Measurements from ENCODE around the gene EHMT1. TPM values are rescaled to one million over a fixed set of nuclear protein-coding genes. Genes with fewer than 3 reads are reported as not detected.

EHMT1 gene
- total and polyA plus RNA-seq, 2 of the 8 experiments (the other 6 are each of a cell fraction or from before 2014, with no cell fraction given), result 95.7 to 163 TPM

DNA sequence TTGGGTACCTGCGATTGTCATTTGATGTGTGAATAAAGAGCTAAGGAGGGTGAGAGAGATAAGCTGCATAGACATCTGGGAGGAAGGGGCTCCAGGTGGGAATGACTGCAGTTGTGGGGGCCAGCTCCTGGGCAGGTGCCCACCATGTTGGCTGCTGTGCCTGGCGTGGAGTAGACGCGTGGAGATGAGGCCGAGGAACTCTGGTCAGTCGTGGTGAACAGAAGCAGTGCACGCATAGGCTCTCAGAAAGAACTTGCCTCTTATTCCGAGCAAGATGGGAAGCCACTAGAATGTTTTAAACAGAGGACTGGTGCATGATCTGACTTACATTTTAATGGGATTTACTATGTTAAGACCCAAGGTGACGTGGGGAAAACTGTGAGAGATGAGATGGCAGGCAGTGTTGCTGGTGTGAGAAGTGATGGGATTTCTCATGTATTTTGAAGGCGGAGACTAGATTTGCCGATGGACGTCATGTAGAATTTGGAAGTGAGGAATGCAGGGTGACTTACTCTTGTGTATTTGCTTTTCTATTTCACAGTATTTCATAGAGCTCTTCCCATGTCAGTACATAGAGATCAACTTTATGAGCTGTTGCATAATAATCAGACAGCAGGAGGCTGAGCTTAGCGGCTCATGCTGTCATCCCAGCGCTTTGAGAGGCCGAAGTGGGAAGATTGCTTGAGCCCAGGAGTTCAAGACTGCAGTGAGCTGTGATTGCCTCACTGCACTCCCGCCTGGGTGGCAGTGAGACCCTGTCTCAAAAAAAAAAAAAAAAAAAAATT lies 71.1 kb downstream of the EHMT1 start:
- Histone ChIP-seq H3K9ac (replicated peaks in 1 of 4; ENCODE audit: extremely low read depth in 1 of 4, low read depth in 3 of 4, low read length in 3 of 4) (no peak overlapping the region), H3K79me2 (ENCODE audit: control insufficient read depth in 1 of 2, insufficient read depth in 2 of 2, low read length in 2 of 2) (peaks cover 14 to 90% of the 10 kb centered on the region in 2 experiments; a peak in 3 of 4 replicates), H3K56ac (replicated peaks; ENCODE audit: insufficient read length, low read depth, low read length) (no peak overlapping the region), H2BK15ac (ENCODE audit: low read length) (no peak overlapping the region), H3K4ac (replicated peaks; ENCODE audit: insufficient read length, low read depth, low read length) (no peak overlapping the region), H2BK5ac (ENCODE audit: low read depth, low read length) (0 out of 2 replicates have a peak overlapping the region, but pooled peaks have one; percentile 3), H3K27ac (ENCODE audit: low read depth, low read length) (no peak overlapping the region), H3K79me1 (ENCODE audit: low read depth, low read length) (peaks cover 21% of the 10 kb centered on the region), H3K9me3 (ENCODE audit: insufficient read depth in 2 of 2, low read depth in 1 of 2, low read length in 1 of 2) (no peaks in the 10 kb centered on the region), H3K23ac (ENCODE audit: insufficient read length) (no peak overlapping the region), H3K4me2 (ENCODE audit: insufficient read depth in 1 of 2, low read depth in 2 of 2, low read length in 2 of 2) (no peak overlapping the region), H4K91ac (replicated peaks; ENCODE audit: insufficient read length, low read length) (no peak overlapping the region), H4K5ac (ENCODE audit: insufficient read length, low read depth, low read length) (no peak overlapping the region), H2AFZ (ENCODE audit: low read length) (no peak overlapping the region), H2BK120ac (replicated peaks; ENCODE audit: low read depth, low read length) (no peak overlapping the region), H2BK20ac (ENCODE audit: low read length) (no peak overlapping the region), H3K14ac (ENCODE audit: insufficient read length) (no peak overlapping the region), H4K8ac (ENCODE audit: extremely low read depth, insufficient read depth, low read length) (no peak overlapping the region), H4K20me1 (replicated peaks in 1 of 2; ENCODE audit: control insufficient read depth in 1 of 2, insufficient read depth in 2 of 2, low read length in 2 of 2) (peaks cover 12 to 25% of the 10 kb centered on the region in 2 experiments), H2AK5ac (ENCODE audit: low read depth, low read length) (no peak overlapping the region), H3K4me3 (ENCODE audit: extremely low read depth in 1 of 4, insufficient read depth in 2 of 4, low read depth in 3 of 4, low read length in 4 of 4) (no peak overlapping the region), H3K23me2 (ENCODE audit: low read depth, low read length) (peaks cover 2% of the 10 kb centered on the region; the same call in 1 of the 2 replicates), H3K18ac (ENCODE audit: extremely low read depth, low read length) (no peak overlapping the region), H2BK12ac (ENCODE audit: low read depth, low read length) (no peak overlapping the region), H3K36me3 (ENCODE audit: control insufficient read depth in 2 of 4, insufficient read depth in 4 of 4, low read length in 3 of 4) (0 out of 8 replicates have a peak, but pooled peaks cover 0 to 4% (median 0%) of the 10 kb centered on the region in 4 experiments), H3K27me3 (replicated peaks in 1 of 4; ENCODE audit: control insufficient read depth in 3 of 4, extremely low read depth in 1 of 4, insufficient read depth in 3 of 4, low read length in 3 of 4) (no peaks in the 10 kb centered on the region), H3K4me1 (replicated peaks in 1 of 4; ENCODE audit: control insufficient read depth in 3 of 4, insufficient read depth in 4 of 4, low read length in 3 of 4) (peaks cover 3 to 26% (median 16%) of the 10 kb centered on the region in 4 experiments; a peak in 6 of 7 replicates)
- TF ChIP-seq RBBP5 (IDR thresholded peaks at IDR 0.05; ENCODE audit: borderline replicate concordance, low read depth, low read length), result no peak
- TF ChIP-seq CEBPB (IDR thresholded peaks at IDR 0.05; ENCODE audit: low read depth, low read length), result 0 out of 2 replicates have a peak, but pooled peaks have one; percentile 17
- POLR2A ChIA-PET (ENCODE audit: partially characterized antibody), result interaction anchor here (0.8 to 1.5 kb wide), 5 partner anchors 9 to 72 kb away, joined by 3 to 5 read pairs (median 3); no protein-coding TSS in a partner anchor
- WGBS, 2 experiments (ENCODE audit: extremely low coverage in 1 of 2, insufficient coverage in 1 of 2, insufficient read length in 1 of 2, insufficient replicate concordance in 2 of 2, low coverage in 1 of 2, low lambda C conversion rate in 2 of 2, missing lambda C conversion rate in 1 of 2), result 86% methylated on average over 16 of the region's 16 CpGs; no CpG with 5 or more reads in 1 of the 2 experiments
- FAIRE-seq (no peak), DNase-seq (ENCODE audit: low read depth in 1 of 2, low spot score in 2 of 2) (no peak)
- CTCF ChIA-PET (ENCODE audit: partially characterized antibody), result interaction anchor here (0.6 to 3.1 kb wide), 14 partner anchors 10 to 147 kb away, joined by 3 to 36 read pairs (median 4); no protein-coding TSS in a partner anchor

Measured in H1 (cell line).